Gastroesophageal sphincter (tissue), 3 donors: ENCODE measurements around the gene SH3BP5.

Experiments used
- POLR2A ChIP-seq, 2 donors: fragments of 450-650 bp; IDR thresholded peaks; one replicate each; pipeline ENCODE4 v1.6.1; 2017; ENCODE audit warnings: antibody characterized with exemption in 2 of 2, mild to moderate bottlenecking in 2 of 2, moderate library complexity in 1 of 2
- TF ChIP-seq, protein P1 (sequence below), 4 experiments: fragments of 200-600 bp in 2 of 4; fragments of 450-650 bp in 2 of 4; sonication (generic) in 1 of 4; IDR thresholded peaks; one replicate each; pipeline ENCODE4 v1.5.1; 2017 to 2019; ENCODE audit warnings: antibody characterized with exemption in 4 of 4, mild to moderate bottlenecking in 2 of 4, moderate library complexity in 2 of 4

DNA sequence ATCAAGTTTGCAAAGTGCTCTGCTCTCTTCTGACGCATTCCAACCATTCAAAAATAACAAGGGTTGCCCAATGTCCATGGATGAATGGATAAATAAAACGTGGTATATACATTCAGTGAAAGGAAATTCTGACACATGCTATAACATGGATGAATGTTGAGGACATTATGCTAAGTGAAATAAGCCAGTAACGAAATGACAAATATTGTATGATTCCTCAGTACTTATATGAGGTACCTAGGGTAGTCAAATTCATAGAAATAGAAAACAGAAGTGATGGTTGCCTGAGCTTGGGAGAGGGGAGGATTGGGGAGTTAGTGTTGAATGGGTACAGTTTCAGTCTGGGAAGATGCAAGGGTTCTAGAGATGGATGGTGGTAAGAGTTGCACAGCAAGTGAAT, 33.9 kb downstream of the SH3BP5 start:
- TF ChIP-seq, protein P1, sequence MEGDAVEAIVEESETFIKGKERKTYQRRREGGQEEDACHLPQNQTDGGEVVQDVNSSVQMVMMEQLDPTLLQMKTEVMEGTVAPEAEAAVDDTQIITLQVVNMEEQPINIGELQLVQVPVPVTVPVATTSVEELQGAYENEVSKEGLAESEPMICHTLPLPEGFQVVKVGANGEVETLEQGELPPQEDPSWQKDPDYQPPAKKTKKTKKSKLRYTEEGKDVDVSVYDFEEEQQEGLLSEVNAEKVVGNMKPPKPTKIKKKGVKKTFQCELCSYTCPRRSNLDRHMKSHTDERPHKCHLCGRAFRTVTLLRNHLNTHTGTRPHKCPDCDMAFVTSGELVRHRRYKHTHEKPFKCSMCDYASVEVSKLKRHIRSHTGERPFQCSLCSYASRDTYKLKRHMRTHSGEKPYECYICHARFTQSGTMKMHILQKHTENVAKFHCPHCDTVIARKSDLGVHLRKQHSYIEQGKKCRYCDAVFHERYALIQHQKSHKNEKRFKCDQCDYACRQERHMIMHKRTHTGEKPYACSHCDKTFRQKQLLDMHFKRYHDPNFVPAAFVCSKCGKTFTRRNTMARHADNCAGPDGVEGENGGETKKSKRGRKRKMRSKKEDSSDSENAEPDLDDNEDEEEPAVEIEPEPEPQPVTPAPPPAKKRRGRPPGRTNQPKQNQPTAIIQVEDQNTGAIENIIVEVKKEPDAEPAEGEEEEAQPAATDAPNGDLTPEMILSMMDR (IDR thresholded peaks at IDR 0.05): no peak
- no peak for TF ChIP-seq POLR2A (IDR thresholded peaks at IDR 0.05)
